ENCODE measurements around the gene SLC13A2. TPM values are rescaled to one million over a fixed set of nuclear protein-coding genes. Genes with fewer than 3 reads are reported as not detected.

The SLC13A2 gene
- polyA plus RNA-seq, 1 donor = 10.7 TPM

DNA sequence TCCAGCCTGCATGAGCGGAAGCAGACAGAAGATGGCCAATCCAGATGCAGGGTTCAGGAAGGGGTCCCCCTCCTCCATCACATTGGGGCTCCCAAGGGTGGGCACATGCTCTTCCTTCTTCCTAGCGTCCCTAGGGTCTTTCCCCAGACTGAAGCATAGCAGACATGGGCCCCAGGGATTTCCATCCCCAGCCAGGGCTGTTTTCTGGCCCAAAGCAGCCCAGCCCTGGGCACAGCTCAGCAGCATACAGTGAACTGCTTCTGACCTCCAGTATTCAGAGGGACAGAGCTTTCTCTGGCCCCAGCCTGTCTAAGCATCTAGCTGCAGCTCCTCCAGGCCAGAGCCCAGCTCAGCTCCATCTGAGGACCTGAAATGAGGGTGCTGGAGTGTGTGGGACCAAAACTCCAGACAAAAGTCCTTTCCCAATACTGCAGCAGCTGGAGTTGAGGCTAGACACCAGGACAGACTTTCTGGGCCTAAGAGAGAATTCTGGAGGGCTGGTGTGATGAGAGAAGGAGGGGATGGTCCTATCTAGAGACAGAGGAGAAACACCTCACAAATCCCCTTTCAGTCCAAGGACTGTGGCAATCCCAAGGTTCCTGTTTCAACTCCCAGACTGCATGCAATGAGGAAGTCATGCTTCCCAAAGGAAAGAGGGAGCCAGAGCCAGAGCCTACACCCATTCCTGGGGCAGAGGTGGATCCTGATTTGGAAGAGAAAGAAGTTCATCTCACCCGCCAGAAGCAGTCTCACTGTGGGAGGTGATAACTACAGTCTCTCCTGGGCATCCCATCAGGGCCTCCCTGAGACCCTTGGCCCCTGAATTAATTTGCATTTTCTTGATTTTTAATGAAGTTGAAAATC, 28.2 kb downstream of the SLC13A2 start:
- no peaks in the 10 kb centered on the region for H3K9me3 ChIP-seq (ENCODE audit: control insufficient read depth, low read depth, low read length)
- no CpG with 5 or more reads among the region's 3 CpGs for WGBS (ENCODE audit: insufficient coverage, low lambda C conversion rate)
- peaks cover 3% of the 10 kb centered on the region for H3K27me3 ChIP-seq (ENCODE audit: control insufficient read depth, insufficient read depth, low read length)
- no peak overlapping the region for H3K4me3 ChIP-seq (ENCODE audit: low read length)
- H3K36me3 ChIP-seq (ENCODE audit: control insufficient read depth, insufficient read depth, low read length) = no peaks in the 10 kb centered on the region
- DNase-seq = no peak
- no peak overlapping the region for H3K27ac ChIP-seq (ENCODE audit: low read length)
- peaks cover 15% of the 10 kb centered on the region for H3K4me1 ChIP-seq (ENCODE audit: control insufficient read depth, insufficient read depth, low read length)

- DNase-seq = no peak
- 60% methylated on average over 1 of the region's 3 CpGs for WGBS (ENCODE audit: insufficient coverage, low lambda C conversion rate)
Observed at GRCh38 chr17:28503420-28503819, 30.0 kb downstream of the SLC13A2 start.

DNA sequence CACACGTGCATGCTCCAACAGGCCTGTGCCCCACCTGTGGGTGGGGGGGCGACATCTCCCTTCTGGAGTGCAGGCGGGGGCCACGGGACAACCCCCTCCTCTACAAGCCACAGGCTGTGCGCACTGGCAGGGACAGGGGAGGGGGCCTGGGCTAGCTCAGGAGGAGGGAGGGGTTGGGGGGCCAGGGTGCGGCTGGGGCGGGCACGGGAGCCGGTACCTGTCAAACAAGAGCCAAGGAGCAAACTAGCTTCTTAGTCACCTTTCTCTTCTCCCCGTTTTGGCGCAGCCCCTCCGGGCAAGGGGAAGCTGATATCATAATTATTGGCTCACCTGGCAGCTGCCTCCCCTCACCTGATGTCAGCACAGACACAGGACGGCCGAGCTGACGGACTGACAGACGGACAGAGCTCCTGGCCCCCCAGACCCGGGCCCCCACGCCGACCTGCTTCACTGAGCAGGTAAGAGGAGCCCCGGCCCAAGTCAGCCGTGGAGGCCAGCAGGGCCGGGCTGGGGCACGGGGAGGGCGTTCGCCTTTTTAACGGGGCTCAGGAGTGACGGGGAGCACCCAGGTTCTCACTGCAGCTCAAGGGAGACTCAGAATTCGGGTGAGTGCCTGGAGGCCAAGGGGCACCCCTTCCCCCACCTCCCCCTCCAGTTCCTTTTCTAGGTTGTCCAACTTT, 32.7 kb downstream of the SLC13A2 start, which contains the start of gene FOXN1:
FOXN1 (plus strand) TSS at position 363 of the 680 bp plus-strand sequence. CDS start 17,622 bp downstream, outside the sequence.
- Histone ChIP-seq H3K4me3 (ENCODE audit: low read length) (no peak within 1 kb of the TSS), H3K27me3 (ENCODE audit: control insufficient read depth, insufficient read depth, low read length) (peaks cover 25% of the 10 kb centered on the region), H3K4me1 (ENCODE audit: control insufficient read depth, insufficient read depth, low read length) (no peaks in the 10 kb centered on the region), H3K27ac (ENCODE audit: low read length) (no peak within 1 kb of the TSS), H3K9me3 (ENCODE audit: control insufficient read depth, low read depth, low read length) (no peaks in the 10 kb centered on the region), H3K36me3 (ENCODE audit: control insufficient read depth, insufficient read depth, low read length) (no peaks in the 10 kb centered on the region)
- no CpG with 5 or more reads among the region's 28 CpGs for WGBS (ENCODE audit: insufficient coverage, low lambda C conversion rate)
- no peak for DNase-seq

More at GRCh38 chr17:28503420-28503819, 30.0 kb downstream of the SLC13A2 start:
- Histone ChIP-seq H3K9me3 (ENCODE audit: control insufficient read depth, low read depth, low read length) (no peaks in the 10 kb centered on the region), H3K27me3 (ENCODE audit: control insufficient read depth, insufficient read depth, low read length) (peaks cover 14% of the 10 kb centered on the region), H3K4me1 (ENCODE audit: control insufficient read depth, insufficient read depth, low read length) (peaks cover 15% of the 10 kb centered on the region), H3K4me3 (ENCODE audit: low read length) (no peak overlapping the region), H3K27ac (ENCODE audit: low read length) (no peak overlapping the region), H3K36me3 (ENCODE audit: control insufficient read depth, insufficient read depth, low read length) (no peaks in the 10 kb centered on the region)

- Histone ChIP-seq H3K9me3 (ENCODE audit: control insufficient read depth, low read depth, low read length) (no peaks in the 10 kb centered on the region), H3K4me1 (ENCODE audit: control insufficient read depth, insufficient read depth, low read length) (no peaks in the 10 kb centered on the region), H3K27ac (ENCODE audit: low read length) (no peak overlapping the region), H3K4me3 (ENCODE audit: low read length) (no peak overlapping the region), H3K27me3 (ENCODE audit: control insufficient read depth, insufficient read depth, low read length) (peaks cover 25% of the 10 kb centered on the region), H3K36me3 (ENCODE audit: control insufficient read depth, insufficient read depth, low read length) (no peaks in the 10 kb centered on the region)
- DNase-seq = no peak
- no CpG with 5 or more reads among the region's 14 CpGs for WGBS (ENCODE audit: insufficient coverage, low lambda C conversion rate)
Observed at GRCh38 chr17:28506763-28507487, 33.5 kb downstream of the SLC13A2 start.

DNA sequence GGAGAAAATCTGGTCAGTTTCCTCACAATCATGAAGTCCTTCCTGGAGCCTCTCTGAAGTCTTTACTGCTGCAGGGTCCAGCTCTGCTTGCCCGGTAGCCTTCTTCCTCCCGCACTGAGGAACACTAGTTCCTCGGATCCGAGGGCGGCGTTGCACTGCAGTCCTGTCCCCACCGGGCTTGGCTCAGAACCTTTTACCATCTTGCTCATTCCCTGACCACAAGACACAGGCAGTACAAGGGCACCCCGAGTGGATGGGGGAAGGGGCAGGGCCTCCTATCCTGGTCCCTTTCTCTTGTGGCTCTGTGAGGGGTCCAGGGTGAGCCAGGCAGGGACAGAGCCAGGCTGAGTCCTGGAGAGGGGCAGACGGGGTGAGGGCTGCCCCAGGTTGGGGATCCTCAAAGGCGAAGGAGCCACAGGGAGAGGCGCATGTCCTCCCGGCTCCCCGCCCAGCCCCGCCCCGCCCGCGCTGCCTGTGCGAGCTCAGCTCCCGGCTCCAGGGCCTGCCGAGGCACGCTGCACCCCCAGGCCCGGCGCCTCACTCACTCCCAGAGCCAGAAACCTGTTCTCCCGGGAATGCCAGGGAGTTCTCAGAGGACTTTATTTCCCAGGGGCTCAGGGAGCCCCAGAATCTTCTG, 34.2 kb downstream of the SLC13A2 start:
- Histone ChIP-seq H3K4me1 (ENCODE audit: control insufficient read depth, insufficient read depth, low read length) (no peaks in the 10 kb centered on the region), H3K9me3 (ENCODE audit: control insufficient read depth, low read depth, low read length) (no peaks in the 10 kb centered on the region), H3K27ac (ENCODE audit: low read length) (no peak overlapping the region), H3K36me3 (ENCODE audit: control insufficient read depth, insufficient read depth, low read length) (no peaks in the 10 kb centered on the region), H3K27me3 (ENCODE audit: control insufficient read depth, insufficient read depth, low read length) (peaks cover 25% of the 10 kb centered on the region), H3K4me3 (ENCODE audit: low read length) (no peak overlapping the region)
- WGBS (ENCODE audit: insufficient coverage, low lambda C conversion rate) = no CpG with 5 or more reads among the region's 24 CpGs
- no peak for DNase-seq

GRCh38 chr17:28508211-28508724, 34.8 kb downstream of the SLC13A2 start:
- Histone ChIP-seq H3K27ac (ENCODE audit: low read length) (no peak overlapping the region), H3K27me3 (ENCODE audit: control insufficient read depth, insufficient read depth, low read length) (peaks cover 25% of the 10 kb centered on the region), H3K36me3 (ENCODE audit: control insufficient read depth, insufficient read depth, low read length) (no peaks in the 10 kb centered on the region), H3K4me1 (ENCODE audit: control insufficient read depth, insufficient read depth, low read length) (no peaks in the 10 kb centered on the region), H3K9me3 (ENCODE audit: control insufficient read depth, low read depth, low read length) (no peaks in the 10 kb centered on the region), H3K4me3 (ENCODE audit: low read length) (no peak overlapping the region)
- no peak for DNase-seq
- 40% methylated on average over 1 of the region's 11 CpGs for WGBS (ENCODE audit: insufficient coverage, low lambda C conversion rate)

- Histone ChIP-seq H3K4me3 (ENCODE audit: low read length) (no peak overlapping the region), H3K36me3 (ENCODE audit: control insufficient read depth, insufficient read depth, low read length) (no peaks in the 10 kb centered on the region)
- DNase-seq = no peak
Observed at GRCh38 chr17:28509789-28510188, 36.3 kb downstream of the SLC13A2 start.

GRCh38 chr17:28511858-28512461, 38.5 kb downstream of the SLC13A2 start:
- H3K27me3 ChIP-seq (ENCODE audit: control insufficient read depth, insufficient read depth, low read length) = peaks cover 32% of the 10 kb centered on the region
- no peak overlapping the region for H3K4me3 ChIP-seq (ENCODE audit: low read length)
- H3K27ac ChIP-seq (ENCODE audit: low read length) = no peak overlapping the region
- no peaks in the 10 kb centered on the region for H3K9me3 ChIP-seq (ENCODE audit: control insufficient read depth, low read depth, low read length)
- no peaks in the 10 kb centered on the region for H3K36me3 ChIP-seq (ENCODE audit: control insufficient read depth, insufficient read depth, low read length)
- no peak for DNase-seq
- WGBS (ENCODE audit: insufficient coverage, low lambda C conversion rate) = no CpG with 5 or more reads among the region's 3 CpGs
- peaks cover 6% of the 10 kb centered on the region for H3K4me1 ChIP-seq (ENCODE audit: control insufficient read depth, insufficient read depth, low read length)

More at GRCh38 chr17:28509789-28510188, 36.3 kb downstream of the SLC13A2 start:
- no peaks in the 10 kb centered on the region for H3K9me3 ChIP-seq (ENCODE audit: control insufficient read depth, low read depth, low read length)
- H3K27me3 ChIP-seq (ENCODE audit: control insufficient read depth, insufficient read depth, low read length) = peaks cover 35% of the 10 kb centered on the region
- peaks cover 6% of the 10 kb centered on the region for H3K4me1 ChIP-seq (ENCODE audit: control insufficient read depth, insufficient read depth, low read length)
- WGBS (ENCODE audit: insufficient coverage, low lambda C conversion rate) = no CpG with 5 or more reads among the region's 7 CpGs
- H3K27ac ChIP-seq (ENCODE audit: low read length) = no peak overlapping the region

DNA sequence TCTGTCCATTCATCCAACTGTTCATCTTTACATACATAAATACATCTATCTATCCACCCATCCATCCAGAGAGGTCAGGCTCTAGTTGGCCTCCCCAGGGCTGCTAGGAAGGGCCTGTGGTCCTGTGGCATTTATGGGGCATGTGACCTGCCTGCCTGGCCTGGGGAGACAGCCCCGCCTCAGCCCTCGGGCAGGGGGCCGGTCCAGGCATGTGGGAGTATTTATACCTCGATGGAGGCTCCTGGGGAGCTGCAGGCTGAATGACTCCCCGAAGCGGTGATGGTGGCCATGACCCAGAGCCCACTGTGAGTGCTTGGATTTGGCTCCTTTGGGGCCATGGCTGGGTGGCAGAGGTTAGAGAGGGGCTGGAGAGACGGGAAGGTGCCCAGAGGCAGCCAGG, 40.0 kb downstream of the SLC13A2 start:
- Histone ChIP-seq H3K36me3 (ENCODE audit: control insufficient read depth, insufficient read depth, low read length) (no peaks in the 10 kb centered on the region), H3K4me1 (ENCODE audit: control insufficient read depth, insufficient read depth, low read length) (peaks cover 6% of the 10 kb centered on the region), H3K4me3 (ENCODE audit: low read length) (no peak overlapping the region), H3K27me3 (ENCODE audit: control insufficient read depth, insufficient read depth, low read length) (peaks cover 20% of the 10 kb centered on the region), H3K27ac (ENCODE audit: low read length) (no peak overlapping the region), H3K9me3 (ENCODE audit: control insufficient read depth, low read depth, low read length) (no peaks in the 10 kb centered on the region)
- DNase-seq = no peak
- WGBS (ENCODE audit: insufficient coverage, low lambda C conversion rate) = no CpG with 5 or more reads among the region's 7 CpGs

All from large intestine (tissue), 3 donors.